ENCODE measurements around the gene SLC25A30.
"Not testable (repeated sequence)": the region's sequence is repeated elsewhere in the genome, so short reads cannot be mapped to it uniquely, and the experiment has no call there.

The SLC25A30 gene

DNA sequence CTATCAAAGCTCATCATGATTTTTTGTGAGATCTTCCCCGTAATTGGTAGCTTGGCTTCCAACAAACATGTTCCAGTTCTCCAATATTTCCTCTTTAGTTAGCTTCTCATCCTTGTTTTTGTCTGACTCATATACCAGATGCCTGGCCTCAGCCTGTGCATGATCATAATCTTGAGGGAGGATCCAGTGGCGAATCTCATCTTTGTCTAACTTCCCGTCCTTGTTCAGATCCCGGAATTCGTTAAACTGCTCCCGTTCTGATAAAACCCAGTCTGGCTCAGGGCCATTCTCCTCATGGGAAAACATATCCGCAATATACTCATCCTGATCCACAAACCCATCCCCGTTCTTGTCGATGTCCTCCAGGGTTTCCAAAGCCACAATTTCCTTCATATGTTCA, 27.8 kb downstream of the SLC25A30 start:
- not testable (repeated sequence) for DNase-seq

DNA sequence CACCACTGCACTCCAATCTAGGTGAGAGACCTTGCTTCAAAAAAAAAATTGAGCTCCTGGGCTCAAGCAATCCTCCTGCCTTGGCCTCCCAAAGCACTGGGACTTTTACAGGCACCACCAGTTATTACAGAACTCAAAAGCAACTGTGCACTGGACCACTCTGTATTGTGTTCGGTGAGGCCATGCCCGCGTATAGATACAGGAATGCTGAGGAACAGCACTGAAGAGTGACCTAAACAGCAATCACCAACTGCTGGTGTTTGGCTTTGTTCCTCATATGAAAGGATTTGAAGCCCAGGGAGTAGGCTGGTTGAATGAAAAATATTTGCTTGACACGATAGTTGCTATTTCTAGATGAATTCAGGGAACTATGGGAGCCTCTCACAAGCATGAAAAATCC, 29.5 kb downstream of the SLC25A30 start:
- DNase-seq, result no peak

- peak; percentile 30 to 32 for DNase-seq
Measured at GRCh38 chr13:45386892-45387575, 31.1 kb downstream of the SLC25A30 start.

GRCh38 chr13:45385907-45386553, 32.1 kb downstream of the SLC25A30 start:
- DNase-seq, result no peak

- no peak for DNase-seq
Measured at GRCh38 chr13:45385320-45385719, 32.9 kb downstream of the SLC25A30 start.

DNA sequence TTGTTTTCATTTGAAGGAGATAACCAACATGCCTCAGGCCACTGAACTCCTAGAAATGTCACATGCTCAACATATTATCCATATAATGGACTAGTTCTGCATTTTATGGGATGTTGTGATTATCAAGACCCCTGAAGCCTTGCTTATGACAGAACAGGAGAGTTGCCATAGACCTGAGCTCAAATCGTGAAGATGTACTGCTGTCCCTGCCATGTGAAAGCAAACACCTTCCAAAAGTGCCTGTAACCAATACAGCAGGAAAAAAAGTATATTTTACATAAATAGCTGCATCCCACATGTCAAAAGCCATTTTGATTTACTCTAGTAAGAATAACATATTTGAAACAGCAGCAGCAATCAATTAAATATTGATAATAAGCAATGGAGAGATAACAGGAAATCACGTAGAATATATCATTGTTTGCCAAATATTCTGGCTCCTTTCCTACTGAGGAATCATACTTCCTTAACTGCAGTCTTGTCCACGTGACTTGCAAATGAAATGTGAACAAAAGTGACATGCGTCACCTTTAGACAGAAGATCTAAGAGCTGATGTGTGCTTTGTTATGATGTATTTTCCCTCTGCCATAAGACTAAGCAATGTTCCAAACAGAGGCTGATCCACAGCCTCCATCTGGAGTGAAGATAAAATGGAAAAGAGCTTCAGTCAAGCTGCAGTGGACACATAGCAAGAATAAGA, 33.5 kb downstream of the SLC25A30 start:
- no peak for DNase-seq

GRCh38 chr13:45382739-45383138, 35.4 kb downstream of the SLC25A30 start:
- not testable (repeated sequence) for DNase-seq

DNA sequence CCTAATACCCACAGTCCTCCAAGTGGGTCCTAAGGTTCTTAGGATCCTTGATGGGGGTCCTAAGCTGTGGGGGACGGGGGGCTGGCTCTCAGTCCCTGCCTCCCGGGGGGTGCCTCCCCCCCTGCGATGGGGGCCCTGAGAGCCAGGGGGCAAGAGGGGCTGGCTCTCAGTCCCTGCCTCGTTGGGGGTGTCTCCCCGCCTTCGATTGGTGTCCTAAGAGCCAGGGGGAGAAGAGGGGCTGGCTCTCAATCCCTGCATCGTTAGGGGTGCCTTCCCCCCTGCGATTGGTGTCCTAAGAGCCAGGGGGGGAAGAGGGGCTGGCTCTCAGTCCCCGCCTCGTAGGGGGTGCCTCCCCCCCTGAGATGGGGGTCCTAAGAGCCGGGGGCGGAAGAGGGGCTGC, 37.0 kb downstream of the SLC25A30 start:
- DNase-seq, result no peak

GRCh38 chr13:45380708-45381107, 37.5 kb downstream of the SLC25A30 start:
- not testable (repeated sequence) for DNase-seq

DNA sequence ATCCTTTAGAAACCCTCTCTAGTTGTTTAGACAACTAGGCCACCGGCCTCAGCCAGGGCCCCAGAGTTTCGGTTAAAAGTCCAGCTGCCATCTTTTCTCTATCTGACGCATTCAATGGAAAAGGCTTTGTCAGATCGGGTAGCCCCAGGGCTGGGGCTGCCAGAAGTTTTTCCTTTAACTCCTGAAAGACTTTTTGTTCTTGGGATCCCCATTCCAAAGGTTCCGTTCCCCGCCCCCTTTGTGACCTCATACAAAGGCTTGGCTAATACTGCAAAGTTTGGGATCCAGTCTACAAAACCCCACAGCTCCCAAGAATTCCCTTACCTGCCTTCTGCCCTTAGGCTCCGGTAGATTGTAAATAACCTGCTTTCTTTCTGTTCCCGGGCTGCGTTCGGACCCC, 38.7 kb downstream of the SLC25A30 start:
- DNase-seq, result not testable (repeated sequence)

GRCh38 chr13:45378786-45379185, 39.4 kb downstream of the SLC25A30 start:
- DNase-seq, result not testable (repeated sequence)

DNA sequence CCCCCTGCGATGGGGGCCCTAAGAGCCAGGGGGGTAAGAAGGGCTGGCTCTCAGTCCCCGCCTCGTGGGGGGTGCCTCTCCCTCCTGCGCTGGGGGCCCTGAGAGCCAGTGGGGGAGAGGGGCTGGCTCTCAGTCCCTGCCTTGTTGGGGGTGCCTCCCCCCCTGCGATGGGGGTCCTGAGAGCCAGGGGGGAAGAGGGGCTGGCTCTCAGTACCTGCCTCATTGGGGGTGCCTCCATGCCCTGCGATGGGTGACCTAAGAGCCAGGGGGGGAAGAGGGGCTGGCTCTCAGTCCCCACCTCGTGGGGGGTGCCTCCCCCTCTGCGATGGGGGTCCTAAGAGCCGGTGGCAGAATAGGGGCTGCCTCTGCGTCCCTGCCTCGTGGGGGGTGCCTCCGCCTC, 40.9 kb downstream of the SLC25A30 start:
- DNase-seq, result not testable (repeated sequence)

DNA sequence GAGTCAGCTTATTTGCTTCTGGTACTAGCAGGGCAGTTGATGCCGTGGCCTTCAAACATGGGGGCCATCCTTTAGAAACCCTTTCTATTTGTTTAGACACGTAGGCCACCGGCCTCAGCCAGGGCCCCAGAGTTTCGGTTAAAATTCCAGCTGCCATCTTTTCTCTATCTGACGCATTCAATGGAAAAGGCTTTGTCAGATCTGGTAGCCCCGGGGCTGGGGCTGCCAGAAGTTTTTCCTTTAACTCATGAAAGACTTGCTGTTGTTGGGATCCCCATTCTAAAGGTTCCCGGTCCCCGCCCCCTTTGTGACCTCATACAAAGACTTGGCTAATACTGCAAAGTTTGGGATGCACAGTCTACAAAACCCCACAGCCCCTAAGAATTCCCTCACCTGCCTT, 41.5 kb downstream of the SLC25A30 start:
- DNase-seq, result not testable (repeated sequence)

DNA sequence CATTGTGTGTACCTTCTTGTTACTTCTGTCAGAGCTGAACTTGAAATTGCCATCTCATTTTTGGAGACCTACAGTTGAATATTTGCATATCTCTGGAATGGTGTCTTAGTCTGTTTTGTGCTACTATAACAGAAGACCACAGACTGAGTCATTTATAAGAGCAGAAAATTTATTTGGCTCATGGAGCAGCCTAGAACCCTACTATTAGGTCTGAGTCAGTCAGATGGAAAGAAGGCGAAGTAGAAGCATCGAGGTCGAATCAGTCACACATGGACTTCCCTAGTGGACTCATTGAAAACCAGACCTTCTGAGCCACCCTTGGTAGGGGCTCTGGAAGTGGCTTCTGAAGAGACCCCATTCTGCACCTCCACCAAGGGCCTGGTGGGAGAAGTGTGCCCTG, 43.3 kb downstream of the SLC25A30 start:
- no peak for DNase-seq

GRCh38 chr13:45373162-45373547, 45.0 kb downstream of the SLC25A30 start:
- DNase-seq, result no peak

- DNase-seq, result no peak
Measured at GRCh38 chr13:45372189-45373161, 45.7 kb downstream of the SLC25A30 start.

- DNase-seq, result peak; percentile 64 to 68
Measured at GRCh38 chr13:45370922-45371406, 47.2 kb downstream of the SLC25A30 start.

DNA sequence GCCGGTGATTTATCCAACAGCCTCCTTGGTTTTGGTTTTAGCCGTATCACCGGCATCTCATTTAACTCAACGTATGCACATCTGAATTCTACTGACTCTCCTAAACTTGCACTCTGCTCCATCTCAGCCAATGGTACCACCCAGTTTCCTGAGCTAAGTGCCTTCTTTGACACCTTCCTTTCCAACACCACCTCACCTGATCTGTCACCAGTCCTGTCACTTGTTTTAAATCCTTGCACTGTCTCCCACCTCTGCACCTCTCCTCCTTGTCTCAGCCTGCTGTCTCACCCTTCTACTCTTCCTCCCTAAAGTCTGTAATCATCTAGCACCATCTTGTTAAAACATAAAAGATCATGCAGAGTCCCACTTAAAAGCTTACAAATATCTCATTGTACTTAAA, 49.1 kb downstream of the SLC25A30 start:
- DNase-seq, result no peak

GRCh38 chr13:45368571-45368970, 49.6 kb downstream of the SLC25A30 start:
- peak in 1 of 2 experiments; percentile 26 for DNase-seq

DNA sequence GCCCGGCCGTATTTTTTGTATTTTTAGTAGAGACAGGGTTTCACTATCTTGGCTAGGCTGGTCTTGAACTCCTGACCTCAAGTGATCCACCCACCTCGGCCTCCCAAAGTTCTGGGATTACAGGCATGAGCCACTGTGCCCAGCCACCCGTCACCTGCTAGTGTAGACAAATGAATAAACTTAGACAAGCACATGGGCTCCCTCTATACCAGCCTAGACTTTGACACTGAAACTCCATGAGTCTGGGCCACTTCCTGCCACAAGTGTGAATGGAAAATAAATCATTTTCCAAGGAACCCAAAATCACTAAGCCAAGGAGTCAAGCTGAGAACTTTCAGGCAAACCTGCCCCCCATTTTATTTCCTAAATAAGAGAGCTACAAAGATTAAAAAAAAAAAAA, 50.2 kb downstream of the SLC25A30 start:
- peak; percentile 29 to 39 for DNase-seq

- peak; percentile 89 to 90 for DNase-seq
Measured at GRCh38 chr13:45367358-45367757, 50.8 kb downstream of the SLC25A30 start.

GRCh38 chr13:45365558-45365885, 52.7 kb downstream of the SLC25A30 start:
- DNase-seq, result no peak
